GM12878 (cell line): ENCODE data around the gene LCP1. TPM values are rescaled to one million over a fixed set of nuclear protein-coding genes. Genes with fewer than 3 reads are reported as not detected.
A peak's percentile ranks its signal among the peaks of the same experiment; 100 is the strongest.

Experiments used
- ATF2 ChIP-seq: IDR thresholded peaks from 2 replicates; pipeline ENCODE4 v1.6.1; 2012; ENCODE audit warnings: low read length, inconsistent platforms
- ATF7 ChIP-seq: fragments of 450-650 bp; IDR thresholded peaks from 2 replicates; pipeline ENCODE4 v1.6.1; 2016; ENCODE audit warnings: low read depth, mild to moderate bottlenecking
- CREB1 ChIP-seq: IDR thresholded peaks from 2 replicates; pipeline ENCODE4 v1.6.1; 2012; ENCODE audit warnings: low read depth, mild to moderate bottlenecking, inconsistent platforms
- CTCF ChIP-seq, 3 experiments: IDR thresholded peaks in 2 of 3; conservative IDR thresholded peaks in 1 of 3; 2 replicates each; pipeline ENCODE4 v1.5.1; 2011; ENCODE audit warnings: low read depth in 3 of 3, low read length in 3 of 3, mild to moderate bottlenecking in 3 of 3, control low read depth in 2 of 3, moderate library complexity in 2 of 3, inconsistent platforms in 1 of 3, mixed read lengths in 1 of 3; ENCODE audit not compliant: control insufficient read depth in 2 of 3, insufficient read depth in 1 of 3; ENCODE audit errors: extremely low read depth in 1 of 3
- DPF2 ChIP-seq: fragments of 450-650 bp; IDR thresholded peaks from 2 replicates; pipeline ENCODE4 v1.6.1; 2017; ENCODE audit warnings: mild to moderate bottlenecking
- EZH2 ChIP-seq: IDR thresholded peaks from 2 replicates; pipeline ENCODE4 v1.6.1; 2012; ENCODE audit warnings: low read depth, mild to moderate bottlenecking, control low read depth, inconsistent platforms, low read length, borderline replicate concordance; ENCODE audit not compliant: control insufficient read depth
- GABPA ChIP-seq: IDR thresholded peaks from 2 replicates; pipeline ENCODE4 v1.6.1; 2014; ENCODE audit warnings: antibody characterized with exemption, low read depth, mild to moderate bottlenecking, inconsistent platforms
- MLLT1 ChIP-seq: fragments of 450-650 bp; IDR thresholded peaks from 2 replicates; pipeline ENCODE4 v1.6.1; 2016; ENCODE audit warnings: mild to moderate bottlenecking
- MYB ChIP-seq: fragments of 150-350 bp; IDR thresholded peaks from 2 replicates; pipeline ENCODE4 v1.6.1; 2014; ENCODE audit warnings: mild to moderate bottlenecking, low read depth, low read length, borderline replicate concordance
- PAX5 ChIP-seq: IDR thresholded peaks from 2 replicates; pipeline ENCODE4 v1.6.1; 2011; ENCODE audit warnings: low read depth, low read length, borderline replicate concordance
- RB1 ChIP-seq: fragments of 450-650 bp; formaldehyde crosslinking; IDR thresholded peaks from 2 replicates; pipeline ENCODE4 v1.6.1; 2017; ENCODE audit warnings: mild to moderate bottlenecking, borderline replicate concordance
- SKIL ChIP-seq: fragments of 450-650 bp; IDR thresholded peaks from 2 replicates; pipeline ENCODE4 v1.6.1; 2017; ENCODE audit warnings: mild to moderate bottlenecking, low read depth, inconsistent platforms; ENCODE audit not compliant: poor library complexity, severe bottlenecking
- SMC3 ChIP-seq: IDR thresholded peaks from 2 replicates; pipeline ENCODE4 v1.6.1; 2011; ENCODE audit warnings: low read length, improper control_type of control experiment, borderline replicate concordance
- SREBF1 ChIP-seq: IDR thresholded peaks from 2 replicates; pipeline ENCODE4 v1.6.1; 2012; ENCODE audit warnings: mild to moderate bottlenecking, low read length
- STAT3 ChIP-seq: IDR thresholded peaks from 2 replicates; pipeline ENCODE4 v1.6.1; 2011; ENCODE audit warnings: low read depth, low read length, improper control_type of control experiment
- TCF12 ChIP-seq: IDR thresholded peaks from 2 replicates; pipeline ENCODE4 v1.6.1; 2011; ENCODE audit warnings: low read depth, mild to moderate bottlenecking, low read length
- YBX1 ChIP-seq: fragments of 450-650 bp; IDR thresholded peaks from 2 replicates; pipeline ENCODE4 v1.6.1; 2016; ENCODE audit warnings: antibody characterized with exemption
- YY1 ChIP-seq: IDR thresholded peaks from 2 replicates; pipeline ENCODE4 v1.6.1; 2011; ENCODE audit warnings: low read depth, mild to moderate bottlenecking, low read length
- ZNF207 ChIP-seq: fragments of 450-650 bp; IDR thresholded peaks from 2 replicates; pipeline ENCODE4 v1.6.1; 2014; ENCODE audit warnings: antibody characterized with exemption, mild to moderate bottlenecking, borderline replicate concordance
- polyA plus RNA-seq, 11 experiments: library from polyadenylated mRNA; depleted of rRNA in 4 of 11; unstranded in 6 of 11; stranded (reverse) in 5 of 11; fragments of >200 nt; fragmentation: Nextera tagmentation in 4 of 11; fragmentation: Illumina TruSeq in 1 of 11; extraction: Ambion mirVana in 4 of 11; extraction: Trizol in 1 of 11; gene quantifications; 1 replicate in 1 of 11; 2 replicates in 10 of 11; pipeline versions ENCODE4 v1.2.1 to v1.2.3, GENCODE V29; 2011 to 2016; ENCODE audit warnings: inconsistent platforms in 2 of 11, missing spikeins in 2 of 11, low read depth in 1 of 11
- total RNA-seq, 4 experiments: library from RNA; depleted of rRNA in 3 of 4; stranded (reverse); fragments of >200 nt in 3 of 4; fragmentation: Illumina TruSeq in 1 of 4; extraction: Trizol in 1 of 4; gene quantifications; 2 replicates each; pipeline versions ENCODE4 v1.2.1 to v1.2.3, GENCODE V29; 2013 to 2021
- TF ChIP-seq, protein P1 (sequence below): fragments of 450-650 bp; IDR thresholded peaks from 2 replicates; pipeline ENCODE4 v1.6.1; 2018; ENCODE audit warnings: mild to moderate bottlenecking, low read depth, moderate library complexity; ENCODE audit not compliant: partially characterized antibody

Gene LCP1
- total and polyA plus RNA-seq, 10 of the 15 experiments (the other 5 are each of a cell fraction or from before 2014, with no cell fraction given) = 775 to 2,201 (median 1,556) TPM

GRCh38 chr13:46184277-46184699, 2.3 kb upstream of the LCP1 start (continued):
- peak; percentile 35 for TF ChIP-seq SKIL
- TF ChIP-seq CREB1 = 0 out of 2 replicates have a peak, but pooled peaks have one; percentile 16
- TF ChIP-seq RB1 = no peak
- TF ChIP-seq DPF2 = no peak; the same call in 1 of the 2 replicates
- TF ChIP-seq, protein P1, sequence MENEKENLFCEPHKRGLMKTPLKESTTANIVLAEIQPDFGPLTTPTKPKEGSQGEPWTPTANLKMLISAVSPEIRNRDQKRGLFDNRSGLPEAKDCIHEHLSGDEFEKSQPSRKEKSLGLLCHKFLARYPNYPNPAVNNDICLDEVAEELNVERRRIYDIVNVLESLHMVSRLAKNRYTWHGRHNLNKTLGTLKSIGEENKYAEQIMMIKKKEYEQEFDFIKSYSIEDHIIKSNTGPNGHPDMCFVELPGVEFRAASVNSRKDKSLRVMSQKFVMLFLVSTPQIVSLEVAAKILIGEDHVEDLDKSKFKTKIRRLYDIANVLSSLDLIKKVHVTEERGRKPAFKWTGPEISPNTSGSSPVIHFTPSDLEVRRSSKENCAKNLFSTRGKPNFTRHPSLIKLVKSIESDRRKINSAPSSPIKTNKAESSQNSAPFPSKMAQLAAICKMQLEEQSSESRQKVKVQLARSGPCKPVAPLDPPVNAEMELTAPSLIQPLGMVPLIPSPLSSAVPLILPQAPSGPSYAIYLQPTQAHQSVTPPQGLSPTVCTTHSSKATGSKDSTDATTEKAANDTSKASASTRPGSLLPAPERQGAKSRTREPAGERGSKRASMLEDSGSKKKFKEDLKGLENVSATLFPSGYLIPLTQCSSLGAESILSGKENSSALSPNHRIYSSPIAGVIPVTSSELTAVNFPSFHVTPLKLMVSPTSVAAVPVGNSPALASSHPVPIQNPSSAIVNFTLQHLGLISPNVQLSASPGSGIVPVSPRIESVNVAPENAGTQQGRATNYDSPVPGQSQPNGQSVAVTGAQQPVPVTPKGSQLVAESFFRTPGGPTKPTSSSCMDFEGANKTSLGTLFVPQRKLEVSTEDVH = no peak
- no peak for TF ChIP-seq ATF2
- no peak for TF ChIP-seq YBX1
- TF ChIP-seq CTCF (IDR thresholded peaks at IDR 0.05 in 2 of 3, conservative IDR thresholded peaks at IDR 0.05 in 1 of 3; ENCODE audit: control insufficient read depth in 2 of 3, extremely low read depth in 1 of 3, insufficient read depth in 1 of 3, low read depth in 3 of 3, low read length in 3 of 3) = peak; percentile 89 to 90 (median 90)
- no peak for TF ChIP-seq EZH2
- TF ChIP-seq PAX5 = no peak
- peak; percentile 57; the same call in 1 of the 2 replicates for TF ChIP-seq YY1
- 0 out of 2 replicates have a peak, but pooled peaks have one; percentile 26 for TF ChIP-seq ATF7
- TF ChIP-seq MYB = no peak
- TF ChIP-seq ZNF207 = no peak
- TF ChIP-seq STAT3 = 0 out of 2 replicates have a peak, but pooled peaks have one; percentile 63
- 0 out of 2 replicates have a peak, but pooled peaks have one; percentile 63 for TF ChIP-seq TCF12
- no peak for TF ChIP-seq GABPA
- TF ChIP-seq SMC3 = peak; percentile 70; the same call in 1 of the 2 replicates
- peak; percentile 63; the same call in 1 of the 2 replicates for TF ChIP-seq MLLT1
- TF ChIP-seq SREBF1 = no peak
